Liver (tissue), 9 donors: Measurements from ENCODE around the gene HBA2. TPM values are rescaled to one million over a fixed set of nuclear protein-coding genes. Genes with fewer than 3 reads are reported as not detected.

Experiments used
- DNase-seq: peaks from one replicate; pipeline ENCODE4 v3.0.0-alpha.2; 2017; ENCODE audit warnings: low spot score
- H3K27ac ChIP-seq, 2 donors: one replicate each; pipeline ENCODE4 v1.7.0; 2013; ENCODE audit warnings: inconsistent platforms in 2 of 2, low read length in 2 of 2, control low read depth in 1 of 2, low read depth in 1 of 2, mild to moderate bottlenecking in 1 of 2
- H3K27me3 ChIP-seq, 4 donors: one replicate each; pipeline versions ENCODE4 v1.6.1 to v1.7.0; 2013; ENCODE audit warnings: low read length in 3 of 4, inconsistent platforms in 1 of 4, mild to moderate bottlenecking in 1 of 4, moderate library complexity in 1 of 4; ENCODE audit not compliant: control insufficient read depth in 4 of 4, insufficient read depth in 4 of 4
- H3K36me3 ChIP-seq, 4 donors: one replicate each; pipeline versions ENCODE4 v1.6.1 to v1.7.0; 2013; ENCODE audit warnings: low read length in 3 of 4, mild to moderate bottlenecking in 3 of 4, low read depth in 1 of 4, moderate library complexity in 1 of 4; ENCODE audit not compliant: control insufficient read depth in 4 of 4, insufficient read depth in 3 of 4
- H3K4me1 ChIP-seq, 4 donors: one replicate each; pipeline versions ENCODE4 v1.6.1 to v1.7.0; 2013; ENCODE audit warnings: low read length in 3 of 4, mild to moderate bottlenecking in 3 of 4, moderate library complexity in 1 of 4; ENCODE audit not compliant: control insufficient read depth in 4 of 4, insufficient read depth in 4 of 4
- H3K4me3 ChIP-seq, 3 donors: one replicate each; pipeline versions ENCODE4 v1.6.1 to v1.7.0; 2013; ENCODE audit warnings: low read length in 3 of 3, control low read depth in 1 of 3, low read depth in 1 of 3, mild to moderate bottlenecking in 1 of 3
- H3K9ac ChIP-seq, 2 donors: one replicate each; pipeline ENCODE4 v1.7.0; 2013; ENCODE audit warnings: low read length in 2 of 2, mild to moderate bottlenecking in 2 of 2, moderate library complexity in 2 of 2, control low read depth in 1 of 2, low read depth in 1 of 2
- H3K9me3 ChIP-seq, 4 donors: one replicate each; pipeline versions ENCODE4 v1.6.1 to v1.7.0; 2013; ENCODE audit warnings: low read length in 3 of 4; ENCODE audit not compliant: control insufficient read depth in 4 of 4
- ATF3 ChIP-seq: IDR thresholded peaks from 2 replicates; pipeline ENCODE4 v1.6.1; 2016; ENCODE audit warnings: antibody characterized with exemption
- CTCF ChIP-seq: fragments of 150-350 bp; IDR thresholded peaks from 2 replicates; pipeline ENCODE4 v1.5.1; 2017; ENCODE audit warnings: improper control_type of control experiment, low read depth, low read length; ENCODE audit not compliant: missing input control
- EGR1 ChIP-seq, 2 donors: IDR thresholded peaks; 2 replicates each; pipeline ENCODE4 v1.6.1; 2016 to 2018; ENCODE audit warnings: antibody characterized with exemption in 2 of 2, low read depth in 2 of 2
- FOXA1 ChIP-seq: IDR thresholded peaks from 2 replicates; pipeline ENCODE4 v1.6.1; 2016; ENCODE audit warnings: antibody characterized with exemption
- FOXA2 ChIP-seq: IDR thresholded peaks from 2 replicates; pipeline ENCODE4 v1.6.1; 2016; ENCODE audit warnings: antibody characterized with exemption
- GABPA ChIP-seq, 2 donors: IDR thresholded peaks in 1 of 2; conservative IDR thresholded peaks in 1 of 2; 2 replicates each; pipeline ENCODE4 v1.6.1; 2016; ENCODE audit warnings: antibody characterized with exemption in 2 of 2, mild to moderate bottlenecking in 1 of 2, moderate library complexity in 1 of 2
- HNF4A ChIP-seq, 2 donors: conservative IDR thresholded peaks; 2 replicates each; pipeline ENCODE4 v1.6.1; 2016; ENCODE audit warnings: antibody characterized with exemption in 2 of 2, mild to moderate bottlenecking in 2 of 2
- HNF4G ChIP-seq: IDR thresholded peaks from 2 replicates; pipeline ENCODE4 v1.6.1; 2016; ENCODE audit warnings: antibody characterized with exemption
- JUND ChIP-seq, 2 donors: IDR thresholded peaks; 2 replicates each; pipeline ENCODE4 v1.6.1; 2016; ENCODE audit warnings: antibody characterized with exemption in 2 of 2
- MAX ChIP-seq: IDR thresholded peaks from 2 replicates; pipeline ENCODE4 v1.6.1; 2016; ENCODE audit warnings: antibody characterized with exemption
- NR2F2 ChIP-seq: IDR thresholded peaks from 2 replicates; pipeline ENCODE4 v1.6.1; 2016; ENCODE audit warnings: antibody characterized with exemption
- RAD21 ChIP-seq, 2 donors: IDR thresholded peaks; 2 replicates each; pipeline ENCODE4 v1.6.1; 2016; ENCODE audit warnings: antibody characterized with exemption in 2 of 2, mild to moderate bottlenecking in 2 of 2
- SP1 ChIP-seq: IDR thresholded peaks from 2 replicates; pipeline ENCODE4 v1.6.1; 2018; ENCODE audit warnings: antibody characterized with exemption, mild to moderate bottlenecking
- TAF1 ChIP-seq: conservative IDR thresholded peaks from 2 replicates; pipeline ENCODE4 v1.6.1; 2016; ENCODE audit warnings: antibody characterized with exemption, mild to moderate bottlenecking
- YY1 ChIP-seq: IDR thresholded peaks from 2 replicates; pipeline ENCODE4 v1.6.1; 2016; ENCODE audit warnings: antibody characterized with exemption, mild to moderate bottlenecking
- ZBTB33 ChIP-seq: IDR thresholded peaks from 2 replicates; pipeline ENCODE4 v1.6.1; 2016; ENCODE audit warnings: antibody characterized with exemption
- WGBS: extraction: QIAGEN DNeasy Blood & Tissue Kit; methylation state at CpG from one replicate; pipeline ENCODE4 v1.1.7; 2013; 5-methylcytosine and 5-hydroxymethylcytosine counted together
- polyA plus RNA-seq, 2 donors: library from polyadenylated mRNA; stranded (reverse) in 1 of 2; unstranded in 1 of 2; fragments of 200-250 nt in 1 of 2; fragments of >200 nt in 1 of 2; fragmentation: Nextera tagmentation in 1 of 2; extraction: Ambion mirVana in 1 of 2; gene quantifications; one replicate each; pipeline versions ENCODE4 v1.2.1 to v1.2.3, GENCODE V29; 2013 to 2015
- total RNA-seq, 2 donors: library from RNA; depleted of rRNA; stranded (reverse); fragments of >200 nt; gene quantifications; one replicate each; pipeline ENCODE4 v1.2.3, GENCODE V29; 2014
- donor health status: healthy.
- donor health status: healthy.
- donor health status: healthy.
- donor health status: healthy.
- donor health status: healthy.

Gene HBA2
- total and polyA plus RNA-seq, 4 donors = 2.8 to 36,951 (median 46.0) TPM

GRCh38 chr16:185691-186090, 13.0 kb downstream of the HBA2 start:
- no peaks in the 10 kb centered on the region for H3K27me3 ChIP-seq

GRCh38 chr16:187330-187729, 14.7 kb downstream of the HBA2 start:
- H3K36me3 ChIP-seq = peaks cover 12 to 45% (median 34%) of the 10 kb centered on the region in 4 donors
- no peaks in the 10 kb centered on the region for H3K9me3 ChIP-seq

More at GRCh38 chr16:185691-186090, 13.0 kb downstream of the HBA2 start:
- Histone ChIP-seq H3K27ac (no peak overlapping the region), H3K9me3 (no peaks in the 10 kb centered on the region), H3K9ac (no peak overlapping the region), H3K4me3 (no peak overlapping the region), H3K4me1 (peaks cover 3 to 9% (median 7%) of the 10 kb centered on the region in 4 donors), H3K36me3 (peaks cover 9 to 29% (median 21%) of the 10 kb centered on the region in 4 donors)
- TF ChIP-seq RAD21 (IDR thresholded peaks at IDR 0.05) (no peak), HNF4A (conservative IDR thresholded peaks at IDR 0.05) (no peak), ZBTB33 (no peak), HNF4G (no peak), TAF1 (no peak), CTCF (no peak), EGR1 (IDR thresholded peaks at IDR 0.05; ENCODE audit: low read depth in 2 of 2) (no peak), FOXA1 (no peak), NR2F2 (no peak), GABPA (IDR thresholded peaks at IDR 0.05 in 1 of 2, conservative IDR thresholded peaks at IDR 0.05 in 1 of 2) (no peak), JUND (IDR thresholded peaks at IDR 0.05) (no peak), SP1 (no peak), YY1 (no peak), FOXA2 (no peak)
- WGBS = 90% methylated on average over 11 of the region's 11 CpGs
- no peak for DNase-seq

GRCh38 chr16:188674-189073, 16.0 kb downstream of the HBA2 start:
- TF ChIP-seq EGR1 (IDR thresholded peaks at IDR 0.05; ENCODE audit: low read depth in 2 of 2) (no peak), JUND (IDR thresholded peaks at IDR 0.05) (no peak), TAF1 (no peak), HNF4A (conservative IDR thresholded peaks at IDR 0.05) (no peak), FOXA1 (no peak), HNF4G (no peak), YY1 (no peak), ZBTB33 (no peak), MAX (no peak), FOXA2 (no peak), ATF3 (no peak), CTCF (no peak), SP1 (no peak), NR2F2 (no peak), GABPA (IDR thresholded peaks at IDR 0.05 in 1 of 2, conservative IDR thresholded peaks at IDR 0.05 in 1 of 2) (no peak)
- Histone ChIP-seq H3K36me3 (peaks cover 12 to 53% (median 37%) of the 10 kb centered on the region in 4 donors), H3K9ac (no peak overlapping the region), H3K9me3 (no peaks in the 10 kb centered on the region), H3K27ac (no peak overlapping the region), H3K4me3 (no peak overlapping the region), H3K4me1 (no peaks in the 10 kb centered on the region), H3K27me3 (no peaks in the 10 kb centered on the region)
- 79% methylated on average over 8 of the region's 8 CpGs for WGBS
- DNase-seq = no peak

More at GRCh38 chr16:187330-187729, 14.7 kb downstream of the HBA2 start:
- 97% methylated on average over 8 of the region's 8 CpGs for WGBS
- TF ChIP-seq FOXA2 = no peak
- Histone ChIP-seq H3K27ac (no peak overlapping the region), H3K27me3 (no peaks in the 10 kb centered on the region), H3K9ac (no peak overlapping the region), H3K4me3 (no peak overlapping the region), H3K4me1 (no peaks in the 10 kb centered on the region)
- DNase-seq = no peak
